A549 (cell line): Measurements from ENCODE around the gene AFAP1L2.

Experiments
- MAFK ChIP-seq: fragments of 450-650 bp; IDR thresholded peaks from 2 replicates; pipeline ENCODE4 v1.6.1; 2014; ENCODE audit not compliant: partially characterized antibody
- MAX ChIP-seq: IDR thresholded peaks from 2 replicates; pipeline ENCODE4 v1.6.1; 2012
- MYC ChIP-seq: IDR thresholded peaks from 2 replicates; pipeline ENCODE4 v1.6.1; 2012; ENCODE audit warnings: mild to moderate bottlenecking, inconsistent platforms, low read length, improper control_type of control experiment, borderline replicate concordance
- PHF8 ChIP-seq: fragments of 200-600 bp; sonication (generic); IDR thresholded peaks from 2 replicates; pipeline ENCODE4 v1.6.1; 2016; ENCODE audit warnings: low read depth, mild to moderate bottlenecking, antibody characterized with exemption, moderate library complexity, borderline replicate concordance
- POLR2A ChIP-seq: IDR thresholded peaks from 2 replicates; pipeline ENCODE4 v1.6.1; 2012; ENCODE audit warnings: mild to moderate bottlenecking, low read length

DNA sequence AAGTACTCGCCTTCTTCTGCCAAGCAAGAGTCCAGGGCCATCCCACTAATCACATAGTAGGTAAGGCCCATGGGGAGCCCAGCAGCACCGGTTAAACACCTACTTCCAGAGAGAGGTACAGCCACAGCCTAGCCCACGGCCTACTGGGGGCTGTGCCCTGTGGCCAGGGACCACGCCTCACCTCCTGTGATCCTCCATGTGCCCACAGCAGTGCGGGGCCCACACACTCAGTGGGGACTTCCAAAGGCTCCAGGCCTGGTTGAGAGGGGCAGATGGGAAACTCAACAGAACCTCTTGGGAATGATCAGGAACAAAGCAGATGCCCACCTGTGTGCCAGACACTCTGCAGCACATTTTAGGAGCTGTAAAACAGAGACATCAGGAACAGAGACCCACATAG is 19.7 kb downstream of the AFAP1L2 start:
- no peak for TF ChIP-seq POLR2A
- no peak for TF ChIP-seq PHF8
- no peak for TF ChIP-seq MAX
- no peak for TF ChIP-seq MYC
- TF ChIP-seq MAFK, result no peak
